HEK293T (cell line): ENCODE measurements around the gene STX1B.

ENCODE experiments used
- CTCF ChIA-PET: fragments of 350-600 bp; formaldehyde crosslinking; extraction: SDS; loops from one replicate; lab custom pipeline; 2021; ENCODE audit warnings: antibody characterized with exemption, inconsistent platforms; lab: Yijun Ruan, JAX
- POLR2A ChIA-PET: fragments of 350-600 bp; formaldehyde crosslinking; extraction: SDS; loops from one replicate; lab custom pipeline; 2020; ENCODE audit warnings: antibody characterized with exemption, inconsistent platforms; lab: Yijun Ruan, JAX
- DNase-seq: peaks from one replicate; pipeline ENCODE4 v3.0.0; 2012; ENCODE audit warnings: mixed read lengths; ENCODE audit errors: extremely low spot score
- ARNT ChIP-seq: fragments of 450-650 bp; IDR thresholded peaks from 2 replicates; pipeline ENCODE4 v1.6.1; 2017; ENCODE audit warnings: mild to moderate bottlenecking
- BHLHE40 ChIP-seq: fragments of 450-650 bp; IDR thresholded peaks from 2 replicates; pipeline ENCODE4 v1.6.1; 2016; ENCODE audit warnings: mild to moderate bottlenecking, moderate library complexity, borderline replicate concordance
- CTBP1 ChIP-seq: fragments of 450-650 bp; IDR thresholded peaks from 2 replicates; pipeline ENCODE4 v1.6.1; 2016; ENCODE audit warnings: borderline replicate concordance
- ELF4 ChIP-seq: fragments of 450-650 bp; IDR thresholded peaks from 2 replicates; pipeline ENCODE4 v1.6.1; 2017; ENCODE audit warnings: antibody characterized with exemption
- FOXA1 ChIP-seq: fragments of 450-650 bp; IDR thresholded peaks from 2 replicates; pipeline ENCODE4 v1.6.1; 2016; ENCODE audit warnings: mild to moderate bottlenecking
- FOXK2 ChIP-seq: fragments of 450-650 bp; IDR thresholded peaks from 2 replicates; pipeline ENCODE4 v1.6.1; 2016; ENCODE audit warnings: mild to moderate bottlenecking
- FOXM1 ChIP-seq: fragments of 450-650 bp; IDR thresholded peaks from 2 replicates; pipeline ENCODE4 v1.6.1; 2017; ENCODE audit warnings: mild to moderate bottlenecking, borderline replicate concordance
- HDGF ChIP-seq: fragments of 450-650 bp; IDR thresholded peaks from 2 replicates; pipeline ENCODE4 v1.6.1; 2017; ENCODE audit warnings: antibody characterized with exemption, borderline replicate concordance
- LEF1 ChIP-seq: fragments of 450-650 bp; IDR thresholded peaks from 2 replicates; pipeline ENCODE4 v1.6.1; 2017; ENCODE audit warnings: mild to moderate bottlenecking, borderline replicate concordance
- NFRKB ChIP-seq: fragments of 450-650 bp; IDR thresholded peaks from 2 replicates; pipeline ENCODE4 v1.6.1; 2016; ENCODE audit warnings: mild to moderate bottlenecking, moderate library complexity
- PKNOX1 ChIP-seq: fragments of 450-650 bp; IDR thresholded peaks from 2 replicates; pipeline ENCODE4 v1.6.1; 2016
- SP1 ChIP-seq: fragments of 450-650 bp; IDR thresholded peaks from 2 replicates; pipeline ENCODE4 v1.6.1; 2017
- SUZ12 ChIP-seq: fragments of 450-650 bp; IDR thresholded peaks from 2 replicates; pipeline ENCODE4 v1.6.1; 2016; ENCODE audit warnings: mild to moderate bottlenecking
- TARDBP ChIP-seq: fragments of 450-650 bp; IDR thresholded peaks from 2 replicates; pipeline ENCODE4 v1.6.1; 2016
- ZNF384 ChIP-seq: fragments of 450-650 bp; IDR thresholded peaks from 2 replicates; pipeline ENCODE4 v1.6.1; 2016

STX1B gene

GRCh38 chr16:31005350-31006085 is 4.9 kb downstream of the STX1B start:
- no peak for DNase-seq
- ChIA-PET POLR2A (no interaction called here), CTCF (interaction anchor here (0.6 to 2.5 kb wide), 2 partner anchors 21 kb away, joined by 4 to 5 read pairs; partner anchors contain the start of gene HSD3B7)
- peak; percentile 84 for TF ChIP-seq ZNF384
- no peak for TF ChIP-seq FOXK2

GRCh38 chr16:31004658-31005057 is 5.8 kb downstream of the STX1B start:
- TF ChIP-seq SUZ12 (no peak), SP1 (no peak), ELF4 (no peak), TARDBP (no peak)
- DNase-seq, result no peak
- ChIA-PET POLR2A (interaction anchor here (0.8 kb wide), 1 partner anchor 176 kb away, joined by 3 read pairs; no protein-coding TSS in a partner anchor), CTCF (interaction anchor here (1.5 kb wide), 1 partner anchor 20 kb away, joined by 4 read pairs; the partner anchor contains the start of gene HSD3B7)

- no peak for TF ChIP-seq FOXM1
- no peak for TF ChIP-seq FOXA1
- no peak for TF ChIP-seq SUZ12
- TF ChIP-seq ELF4, result no peak
- no peak for TF ChIP-seq ARNT
- TF ChIP-seq PKNOX1, result no peak
- TF ChIP-seq HDGF, result no peak
- TF ChIP-seq LEF1, result no peak
- TF ChIP-seq SP1, result no peak
- TF ChIP-seq CTBP1, result no peak
- TF ChIP-seq BHLHE40, result no peak
- no peak for TF ChIP-seq ZNF384
- no peak for TF ChIP-seq FOXK2
- TF ChIP-seq NFRKB, result no peak
- ChIA-PET CTCF (interaction anchor here (1.0 to 1.5 kb wide), 3 partner anchors 12 to 452 kb away, joined by 3 to 4 read pairs (median 4); partner anchors contain the start of gene HSD3B7), POLR2A (no interaction called here)
- DNase-seq, result no peak
These were observed 6.7 kb downstream of the STX1B start for GRCh38 chr16:31003744-31004143.

GRCh38 chr16:31002862-31003341 is 7.5 kb downstream of the STX1B start:
- DNase-seq, result no peak
- CTCF ChIA-PET, result interaction anchor here (1.0 to 1.5 kb wide), 3 partner anchors 13 to 1155 kb away, joined by 3 to 6 read pairs (median 5); partner anchors contain the start of gene HSD3B7
- TF ChIP-seq FOXA1 (no peak), ZNF384 (no peak), ELF4 (no peak), SP1 (no peak), FOXK2 (no peak), ARNT (no peak), HDGF (no peak), PKNOX1 (no peak)
- POLR2A ChIA-PET, result interaction anchor here (0.6 to 0.8 kb wide), 2 partner anchors 71 to 1185 kb away, joined by 3 to 4 read pairs; partner anchors contain the start of genes ZNF646 and ZNF668

- POLR2A ChIA-PET, result interaction anchor here (0.8 kb wide), 1 partner anchor 72 kb away, joined by 4 read pairs; the partner anchor contains the start of genes ZNF646 and ZNF668
These were observed 8.2 kb downstream of the STX1B start for GRCh38 chr16:31002250-31002700.

GRCh38 chr16:31001507-31002249 is 8.8 kb downstream of the STX1B start:
- DNase-seq, result no peak
- TF ChIP-seq ELF4 (no peak), PKNOX1 (no peak), FOXA1 (no peak), BHLHE40 (no peak), SUZ12 (no peak), SP1 (no peak), LEF1 (no peak)
- ChIA-PET POLR2A (interaction anchor here (0.8 kb wide), 1 partner anchor 72 kb away, joined by 4 read pairs; the partner anchor contains the start of genes ZNF646 and ZNF668), CTCF (interaction anchor here (1.0 to 1.5 kb wide), 2 partner anchors 17 to 1153 kb away, joined by 5 to 6 read pairs; partner anchors contain the start of gene HSD3B7)

More at GRCh38 chr16:31002250-31002700, 8.2 kb downstream of the STX1B start:
- DNase-seq, result no peak
- CTCF ChIA-PET, result interaction anchor here (1.0 to 1.5 kb wide), 3 partner anchors 14 to 1154 kb away, joined by 3 to 6 read pairs (median 5); partner anchors contain the start of gene HSD3B7
- no peak for TF ChIP-seq BHLHE40
